CD4-positive, alpha-beta T cell treated with Interleukin-1 beta for 1 hour (primary cell): ENCODE results near the gene GALNT16.
"Not testable (repeated sequence)": the region's sequence is repeated elsewhere in the genome, so short reads cannot be mapped to it uniquely, and the experiment has no call there.

Experiments used
- DNase-seq, 2 donors: peaks; one replicate each; pipeline ENCODE4 v3.0.0-alpha.2; 2020 to 2022

The GALNT16 gene

GRCh38 chr14:69259527-69260189 is at the start of gene GALNT16:
Gene GALNT16, plus strand, starts transcription at chr14:69260158. Its CDS starts 133 bp downstream, at chr14:69260291.
- no peak for DNase-seq

GRCh38 chr14:69214393-69214792 is 45.6 kb upstream of the GALNT16 start:
- no peak for DNase-seq

GRCh38 chr14:69217663-69218062 is 42.3 kb upstream of the GALNT16 start:
- not testable (repeated sequence) for DNase-seq

- DNase-seq: no peak
Observed at GRCh38 chr14:69224946-69225345, 35.0 kb upstream of the GALNT16 start.

GRCh38 chr14:69226178-69226577 is 33.8 kb upstream of the GALNT16 start:
- DNase-seq: no peak

- no peak for DNase-seq
Observed at GRCh38 chr14:69226736-69227135, 33.2 kb upstream of the GALNT16 start.

- DNase-seq: no peak
Observed at GRCh38 chr14:69231486-69231885, 28.5 kb upstream of the GALNT16 start.

GRCh38 chr14:69232388-69232787 is 27.6 kb upstream of the GALNT16 start:
- DNase-seq: no peak

- DNase-seq: no peak
Observed at GRCh38 chr14:69234106-69234505, 25.9 kb upstream of the GALNT16 start.

- DNase-seq: no peak
Observed at GRCh38 chr14:69235708-69236107, 24.2 kb upstream of the GALNT16 start.

- no peak for DNase-seq
Observed at GRCh38 chr14:69237142-69237541, 22.8 kb upstream of the GALNT16 start.

- no peak for DNase-seq
Observed at GRCh38 chr14:69237584-69237983, 22.4 kb upstream of the GALNT16 start.

- DNase-seq: no peak
Observed at GRCh38 chr14:69238883-69239282, 21.1 kb upstream of the GALNT16 start.

- no peak for DNase-seq
Observed at GRCh38 chr14:69240527-69241173, 19.3 kb upstream of the GALNT16 start.

- no peak for DNase-seq
Observed at GRCh38 chr14:69241577-69241976, 18.4 kb upstream of the GALNT16 start.

- DNase-seq: peak; percentile 57 to 64
Observed at GRCh38 chr14:69242311-69243224, 17.4 kb upstream of the GALNT16 start.

GRCh38 chr14:69244946-69245345 is 15.0 kb upstream of the GALNT16 start:
- no peak for DNase-seq

GRCh38 chr14:69246331-69246730 is 13.6 kb upstream of the GALNT16 start:
- no peak for DNase-seq

GRCh38 chr14:69247676-69248440 is 12.1 kb upstream of the GALNT16 start:
- no peak for DNase-seq

- no peak for DNase-seq
Observed at GRCh38 chr14:69249603-69250002, 10.4 kb upstream of the GALNT16 start.

GRCh38 chr14:69252851-69253250 is 7.1 kb upstream of the GALNT16 start:
- DNase-seq: no peak

- no peak for DNase-seq
Observed at GRCh38 chr14:69259168-69259526, 811 bp upstream of the GALNT16 start.
